ENCODE measurements around the gene PDZD7. TPM values are rescaled to one million over a fixed set of nuclear protein-coding genes. Genes with fewer than 3 reads are reported as not detected.

The PDZD7 gene
- total RNA-seq, 1 donor from 2014 or later, result 0.53 TPM

DNA sequence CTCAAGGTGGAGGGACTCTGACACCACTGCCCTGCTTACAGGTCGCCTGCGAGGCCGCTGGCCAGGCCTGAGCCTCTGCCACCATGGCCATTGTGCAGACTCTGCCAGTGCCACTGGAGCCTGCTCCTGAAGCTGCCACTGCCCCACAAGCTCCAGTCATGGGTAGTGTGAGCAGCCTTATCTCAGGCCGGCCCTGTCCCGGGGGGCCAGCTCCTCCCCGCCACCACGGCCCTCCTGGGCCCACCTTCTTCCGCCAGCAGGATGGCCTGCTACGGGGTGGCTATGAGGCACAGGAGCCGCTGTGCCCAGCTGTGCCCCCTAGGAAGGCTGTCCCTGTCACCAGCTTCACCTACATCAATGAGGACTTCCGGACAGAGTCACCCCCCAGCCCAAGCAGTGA, 28.5 kb downstream of the PDZD7 start:
- intact Hi-C loops (cut with DNase I), result loop anchor here (10.0 kb wide), 1 partner anchor 1642 kb away; the partner anchor contains the start of gene TRIM8
- Histone ChIP-seq H3K9me3 (no peaks in the 10 kb centered on the region), H3K36me3 (peaks cover 50% of the 10 kb centered on the region in 2 donors), H3K4me1 (peaks cover 19 to 24% of the 10 kb centered on the region in 2 donors), H3K27ac (peak overlapping the region; percentile 99 to 100), H3K4me3 (peak overlapping the region in 1 of 2 donors; percentile 79), H3K27me3 (no peaks in the 10 kb centered on the region)
- TF ChIP-seq, protein P1, sequence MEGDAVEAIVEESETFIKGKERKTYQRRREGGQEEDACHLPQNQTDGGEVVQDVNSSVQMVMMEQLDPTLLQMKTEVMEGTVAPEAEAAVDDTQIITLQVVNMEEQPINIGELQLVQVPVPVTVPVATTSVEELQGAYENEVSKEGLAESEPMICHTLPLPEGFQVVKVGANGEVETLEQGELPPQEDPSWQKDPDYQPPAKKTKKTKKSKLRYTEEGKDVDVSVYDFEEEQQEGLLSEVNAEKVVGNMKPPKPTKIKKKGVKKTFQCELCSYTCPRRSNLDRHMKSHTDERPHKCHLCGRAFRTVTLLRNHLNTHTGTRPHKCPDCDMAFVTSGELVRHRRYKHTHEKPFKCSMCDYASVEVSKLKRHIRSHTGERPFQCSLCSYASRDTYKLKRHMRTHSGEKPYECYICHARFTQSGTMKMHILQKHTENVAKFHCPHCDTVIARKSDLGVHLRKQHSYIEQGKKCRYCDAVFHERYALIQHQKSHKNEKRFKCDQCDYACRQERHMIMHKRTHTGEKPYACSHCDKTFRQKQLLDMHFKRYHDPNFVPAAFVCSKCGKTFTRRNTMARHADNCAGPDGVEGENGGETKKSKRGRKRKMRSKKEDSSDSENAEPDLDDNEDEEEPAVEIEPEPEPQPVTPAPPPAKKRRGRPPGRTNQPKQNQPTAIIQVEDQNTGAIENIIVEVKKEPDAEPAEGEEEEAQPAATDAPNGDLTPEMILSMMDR (IDR thresholded peaks at IDR 0.05), result no peak
- DNase-seq (ENCODE audit: low spot score in 2 of 2), result no peak

DNA sequence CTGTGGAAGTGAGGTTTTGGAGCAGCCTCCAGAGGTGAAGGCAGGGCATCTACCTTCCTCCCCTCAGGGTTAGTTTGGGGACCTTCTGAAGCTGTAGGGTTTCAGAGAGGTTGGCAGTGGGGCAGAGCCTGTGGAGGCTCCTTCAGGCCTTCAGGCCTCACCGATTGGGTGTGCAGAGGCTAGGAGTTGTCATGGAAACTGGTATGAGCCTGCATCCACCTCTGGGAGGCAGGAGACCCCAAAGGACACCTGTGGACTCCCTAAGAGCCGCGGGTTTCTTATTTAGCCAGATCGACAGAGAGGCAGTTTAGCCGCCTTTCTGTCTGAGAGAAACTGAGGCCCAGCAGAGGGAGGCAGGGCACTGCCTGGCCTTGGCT, 29.3 kb downstream of the PDZD7 start:
- intact Hi-C loops (cut with DNase I), result loop anchor here (1.0 to 10.0 kb wide), 2 partner anchors 11 to 1643 kb away; partner anchors contain the start of gene TRIM8
- TF ChIP-seq, protein P1 (IDR thresholded peaks at IDR 0.05), result no peak
- H3K9me3 ChIP-seq, result no peaks in the 10 kb centered on the region
- H3K4me3 ChIP-seq, result peak overlapping the region; percentile 79 to 92
- H3K27ac ChIP-seq, result peak overlapping the region; percentile 99 to 100
- H3K36me3 ChIP-seq, result peaks cover 42% of the 10 kb centered on the region in 2 donors
- H3K27me3 ChIP-seq, result no peaks in the 10 kb centered on the region
- peaks cover 20 to 29% of the 10 kb centered on the region in 2 donors for H3K4me1 ChIP-seq
- DNase-seq (ENCODE audit: low spot score in 2 of 2), result no peak

DNA sequence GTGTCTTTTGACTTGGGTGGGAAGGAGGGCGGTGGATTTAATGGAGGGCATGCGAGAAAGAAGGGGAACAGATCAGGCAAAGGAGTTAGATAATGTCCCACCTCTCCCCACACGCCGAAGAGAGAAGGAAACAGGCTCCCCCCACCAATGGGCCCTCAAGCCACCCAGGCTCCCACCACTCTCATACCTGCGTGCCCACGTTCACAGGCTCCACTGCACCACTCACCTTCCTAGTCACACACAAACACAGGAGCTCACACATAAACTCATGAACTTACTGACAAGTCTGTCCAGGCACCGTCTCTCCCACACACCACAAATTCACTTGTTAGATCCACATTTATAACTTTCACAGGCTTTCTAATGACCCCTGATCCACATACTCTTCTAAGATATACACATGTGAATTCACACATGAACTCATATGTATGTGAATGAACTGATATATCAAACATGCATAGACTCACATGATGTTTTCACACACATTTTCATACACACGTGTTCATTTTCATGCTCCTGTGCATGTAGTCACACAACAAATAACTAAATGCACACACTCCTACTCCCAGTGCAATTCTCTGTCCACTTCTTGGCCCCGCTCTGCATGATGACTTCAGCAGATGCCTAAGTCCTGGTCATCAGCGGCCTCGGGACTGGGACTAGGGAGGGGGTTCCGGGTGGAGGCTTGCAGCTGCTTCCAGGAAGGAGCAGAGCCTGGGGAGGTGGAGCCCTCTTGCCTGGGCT, 29.8 kb downstream of the PDZD7 start:
- Histone ChIP-seq H3K9me3 (no peaks in the 10 kb centered on the region), H3K36me3 (peaks cover 36% of the 10 kb centered on the region in 2 donors), H3K27ac (peak overlapping the region; percentile 99 to 100), H3K4me1 (peaks cover 23 to 34% of the 10 kb centered on the region in 2 donors), H3K4me3 (peak overlapping the region; percentile 79 to 92), H3K27me3 (no peaks in the 10 kb centered on the region)
- DNase-seq (ENCODE audit: low spot score in 2 of 2), result peak; percentile 83 to 97
- intact Hi-C loops (cut with DNase I), result loop anchor here (1.0 to 10.0 kb wide), 2 partner anchors 11 to 1644 kb away; partner anchors contain the start of gene TRIM8
- TF ChIP-seq, protein P1 (IDR thresholded peaks at IDR 0.05), result no peak

DNA sequence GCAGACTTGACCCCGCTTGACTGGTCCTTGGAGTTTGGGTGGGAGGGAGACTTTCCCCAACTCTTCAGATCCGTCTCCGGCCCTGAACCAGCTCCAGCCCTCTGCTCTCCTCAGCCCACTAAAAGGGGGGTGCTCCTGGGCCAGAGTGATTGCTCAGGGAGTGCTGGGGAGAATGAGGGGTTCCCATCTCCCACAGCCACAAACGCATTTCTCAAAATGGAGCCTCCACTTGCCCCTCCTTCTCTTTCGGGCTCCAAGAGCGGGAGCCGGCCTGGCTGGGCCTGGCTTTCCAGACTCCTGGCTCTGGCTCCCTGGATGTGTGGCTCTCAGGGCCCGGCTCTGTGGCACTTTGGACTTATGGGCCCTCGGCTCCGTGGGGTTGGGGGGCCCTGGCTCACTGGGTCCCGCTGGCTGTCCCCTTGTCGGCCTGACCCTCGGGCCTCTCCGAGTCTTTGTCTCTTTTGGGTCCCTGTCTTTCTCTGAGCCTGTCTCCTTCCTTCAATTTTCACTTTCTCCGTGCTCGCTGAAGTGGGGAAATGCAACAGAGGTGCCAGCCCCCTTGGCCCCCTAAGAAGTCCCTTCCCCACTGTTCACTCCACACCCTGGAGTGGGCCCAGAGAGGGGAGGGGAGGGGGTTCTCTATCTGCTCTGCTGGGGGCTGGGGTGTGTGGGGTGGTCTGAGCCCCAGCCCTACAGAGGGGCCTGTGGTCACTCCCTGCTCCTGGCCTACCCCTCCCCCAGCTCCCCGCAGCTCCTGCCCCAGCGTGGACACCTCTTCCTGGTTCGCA, 30.6 kb downstream of the PDZD7 start:
- Histone ChIP-seq H3K27me3 (no peaks in the 10 kb centered on the region), H3K36me3 (peaks cover 28 to 29% of the 10 kb centered on the region in 2 donors), H3K4me1 (peaks cover 23 to 34% of the 10 kb centered on the region in 2 donors), H3K4me3 (peak overlapping the region; percentile 79 to 92), H3K27ac (peak overlapping the region; percentile 99 to 100), H3K9me3 (no peaks in the 10 kb centered on the region)
- intact Hi-C loops (cut with DNase I), result loop anchor here (10.0 kb wide), 1 partner anchor 1644 kb away; the partner anchor contains the start of gene TRIM8
- DNase-seq (ENCODE audit: low spot score in 2 of 2), result no peak
- TF ChIP-seq, protein P1 (IDR thresholded peaks at IDR 0.05), result no peak

DNA sequence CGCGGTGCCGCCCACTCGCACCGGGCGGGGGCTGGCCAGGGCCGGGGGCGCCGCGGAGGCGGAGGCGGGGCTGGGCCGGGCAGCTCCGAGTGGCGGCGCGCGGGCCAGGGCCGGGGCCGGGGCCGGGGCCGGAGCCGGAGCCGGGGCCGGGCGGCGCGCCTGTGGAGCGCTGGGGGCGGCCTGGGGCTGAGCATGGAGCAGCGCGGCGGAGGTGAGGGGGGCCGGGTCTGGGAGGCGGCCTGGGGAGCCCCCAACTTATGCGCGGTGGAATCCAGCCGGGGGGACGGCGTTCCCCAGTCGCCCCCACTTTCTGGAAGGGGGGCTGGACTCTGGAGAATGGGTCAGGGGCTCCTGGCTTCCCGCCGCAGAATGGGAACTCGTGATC, 31.2 kb downstream of the PDZD7 start, which contains the start of gene LZTS2:
TSS of gene LZTS2 (plus strand) at position 67 of the 385 bp plus-strand sequence. CDS start 2,731 bp downstream, outside the sequence.
- TF ChIP-seq, protein P1 (IDR thresholded peaks at IDR 0.05), result no peak
- Histone ChIP-seq H3K4me3 (peak within 1 kb of the TSS; percentile 79 to 92), H3K9me3 (no peaks in the 10 kb centered on the region), H3K27me3 (no peaks in the 10 kb centered on the region), H3K27ac (peak within 1 kb of the TSS; percentile 99 to 100), H3K36me3 (peaks cover 23 to 24% of the 10 kb centered on the region in 2 donors), H3K4me1 (peaks cover 23 to 34% of the 10 kb centered on the region in 2 donors)
- no peak for DNase-seq (ENCODE audit: low spot score in 2 of 2)
- intact Hi-C loops (cut with DNase I), result loop anchor here (2.0 to 10.0 kb wide), 6 partner anchors 43 to 1645 kb away; partner anchors contain the start of genes HIF1AN, KAZALD1, OGA and SLF2

All from ascending aorta (tissue), 2 donors.